Testis (tissue), 3 donors: ENCODE data around the gene CNTN5. TPM values are rescaled to one million over a fixed set of nuclear protein-coding genes. Genes with fewer than 3 reads are reported as not detected.

Source experiments
- DNase-seq: peaks from one replicate; pipeline ENCODE4 v3.0.0-alpha.2; 2019
- H3K27ac ChIP-seq, 2 donors: fragments of 200-600 bp; sonication (generic); one replicate each; pipeline ENCODE4 v1.5.1; 2019
- H3K27me3 ChIP-seq: fragments of 200-600 bp; sonication (generic); one replicate; pipeline ENCODE4 v1.5.1; 2019
- H3K36me3 ChIP-seq: fragments of 200-600 bp; sonication (generic); one replicate; pipeline ENCODE4 v1.5.1; 2017; ENCODE audit warnings: low read depth; ENCODE audit errors: missing control alignments
- H3K4me1 ChIP-seq: fragments of 200-600 bp; sonication (generic); one replicate; pipeline ENCODE4 v1.5.1; 2019
- H3K4me3 ChIP-seq, 2 donors: fragments of 200-600 bp; sonication (generic); one replicate each; pipeline ENCODE4 v1.5.1; 2017 to 2019
- H3K9me3 ChIP-seq: fragments of 200-600 bp; sonication (generic); one replicate; pipeline ENCODE4 v1.5.1; 2017
- CTCF ChIP-seq, 3 experiments: fragments of 450-650 bp in 2 of 3; fragments of 200-600 bp in 1 of 3; sonication (generic) in 1 of 3; IDR thresholded peaks; one replicate each; pipeline ENCODE4 v1.5.1; 2016 to 2019; ENCODE audit warnings: antibody characterized with exemption in 3 of 3, mild to moderate bottlenecking in 2 of 3, moderate library complexity in 1 of 3
- POLR2A ChIP-seq: fragments of 450-650 bp; IDR thresholded peaks from one replicate; pipeline ENCODE4 v1.6.1; 2017; ENCODE audit warnings: antibody characterized with exemption, mild to moderate bottlenecking, moderate library complexity
- WGBS, 2 donors: methylation state at CpG; one replicate each; pipeline ENCODE4 v1.1.5; 2018; 5-methylcytosine and 5-hydroxymethylcytosine counted together
- intact Hi-C: fragments of 100-400 bp; cut with DNase I; formaldehyde crosslinking; loops from one replicate; pipeline ENCODE4 v1.15.1; 2023; ENCODE audit warnings: low total_unique reads
- polyA plus RNA-seq: library from polyadenylated mRNA; stranded (reverse); fragments of 350-450 nt; fragmentation: Illumina TruSeq; extraction: RNeasy Lipid Tissue Mini Kit (QIAGEN cat#74804); gene quantifications from one replicate; pipeline ENCODE4 v1.2.3, GENCODE V29; 2014; ENCODE audit warnings: low read depth, low replicate concordance; ENCODE audit not compliant: insufficient read depth
- total RNA-seq, 2 donors: library from RNA; depleted of rRNA; stranded (reverse); fragments of >200 nt; gene quantifications; one replicate each; pipeline ENCODE4 v1.2.3, GENCODE V29; 2016

The CNTN5 gene
- total and polyA plus RNA-seq, 3 donors from 2014 or later, result 0.55 to 0.99 (median 0.78) TPM

GRCh38 chr11:99177446-99177845, 156.7 kb downstream of the CNTN5 start:
- intact Hi-C loops, result no loop called here
- no peaks in the 10 kb centered on the region for H3K27me3 ChIP-seq
- WGBS, 2 donors, result 92 to 96% methylated on average over 2 of the region's 2 CpGs
- H3K27ac ChIP-seq, result no peak overlapping the region
- no peak overlapping the region for H3K4me3 ChIP-seq
- no peak for DNase-seq
- TF ChIP-seq CTCF (IDR thresholded peaks at IDR 0.05), result no peak
- TF ChIP-seq POLR2A, result no peak
- H3K4me1 ChIP-seq, result no peaks in the 10 kb centered on the region
- no peaks in the 10 kb centered on the region for H3K36me3 ChIP-seq
- no peaks in the 10 kb centered on the region for H3K9me3 ChIP-seq

- intact Hi-C loops, result no loop called here
- TF ChIP-seq CTCF (IDR thresholded peaks at IDR 0.05), result no peak
- no peak for TF ChIP-seq POLR2A
- no peaks in the 10 kb centered on the region for H3K4me1 ChIP-seq
- H3K27ac ChIP-seq, result no peak overlapping the region
- DNase-seq, result no peak
- no peak overlapping the region for H3K4me3 ChIP-seq
- H3K9me3 ChIP-seq, result no peaks in the 10 kb centered on the region
- H3K27me3 ChIP-seq, result no peaks in the 10 kb centered on the region
- no peaks in the 10 kb centered on the region for H3K36me3 ChIP-seq
Observed at GRCh38 chr11:99184146-99184545, 163.4 kb downstream of the CNTN5 start.

- H3K27me3 ChIP-seq, result no peaks in the 10 kb centered on the region
- no peaks in the 10 kb centered on the region for H3K4me1 ChIP-seq
- WGBS, 2 donors, result 70 to 73% methylated on average over 2 of the region's 2 CpGs
- TF ChIP-seq POLR2A (no peak), CTCF (IDR thresholded peaks at IDR 0.05) (no peak)
- intact Hi-C loops, result no loop called here
- H3K27ac ChIP-seq, result no peak overlapping the region
- H3K9me3 ChIP-seq, result no peaks in the 10 kb centered on the region
- no peak overlapping the region for H3K4me3 ChIP-seq
- no peaks in the 10 kb centered on the region for H3K36me3 ChIP-seq
- DNase-seq, result no peak
Observed at GRCh38 chr11:99188221-99188620, 167.5 kb downstream of the CNTN5 start.

- Histone ChIP-seq H3K9me3 (no peaks in the 10 kb centered on the region), H3K4me3 (no peak overlapping the region), H3K27ac (no peak overlapping the region), H3K4me1 (no peaks in the 10 kb centered on the region), H3K36me3 (no peaks in the 10 kb centered on the region), H3K27me3 (no peaks in the 10 kb centered on the region)
- no peak for DNase-seq
- WGBS, 2 donors, result 83 to 96% methylated on average over 1 of the region's 1 CpG
- intact Hi-C loops, result no loop called here
- no peak for TF ChIP-seq POLR2A
- no peak for TF ChIP-seq CTCF (IDR thresholded peaks at IDR 0.05)
Observed at GRCh38 chr11:99192716-99193115, 172.0 kb downstream of the CNTN5 start.

GRCh38 chr11:99197477-99197876, 176.7 kb downstream of the CNTN5 start:
- Histone ChIP-seq H3K27me3 (no peaks in the 10 kb centered on the region), H3K36me3 (no peaks in the 10 kb centered on the region), H3K4me1 (no peaks in the 10 kb centered on the region), H3K4me3 (no peak overlapping the region), H3K27ac (no peak overlapping the region), H3K9me3 (no peaks in the 10 kb centered on the region)
- TF ChIP-seq CTCF (IDR thresholded peaks at IDR 0.05) (no peak), POLR2A (no peak)
- 80 to 92% methylated on average over 1 of the region's 1 CpG for WGBS, 2 donors
- DNase-seq, result no peak
- intact Hi-C loops, result no loop called here
